ENCODE results near the gene QSOX1. TPM values are rescaled to one million over a fixed set of nuclear protein-coding genes. Genes with fewer than 3 reads are reported as not detected.

QSOX1 gene
- total and polyA plus RNA-seq, 8 donors, result 67.5 to 143 (median 112) TPM

DNA sequence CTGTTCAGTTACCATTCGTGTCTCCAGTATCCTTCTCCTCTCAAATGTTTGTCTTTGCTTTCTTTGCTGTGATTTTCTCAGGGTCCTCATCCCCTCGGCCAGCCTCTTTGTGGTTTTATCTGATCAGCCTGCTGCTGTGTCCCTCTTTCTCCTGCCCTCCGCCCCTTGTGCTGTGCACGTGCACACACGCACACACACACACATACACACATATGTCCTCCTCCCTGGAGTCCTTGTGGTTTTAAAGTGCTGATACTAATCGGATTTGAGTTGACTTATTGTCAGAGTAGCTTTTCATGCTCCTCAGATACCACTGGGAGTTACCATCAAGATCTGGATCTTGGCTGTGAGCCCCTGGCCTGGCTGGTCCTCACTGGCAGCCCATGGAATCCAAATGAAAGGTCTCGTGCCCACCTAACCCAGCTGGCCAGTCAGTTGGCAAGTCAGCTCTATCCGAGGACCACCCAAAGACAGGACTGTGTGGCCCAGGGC, 34.1 kb downstream of the QSOX1 start:
- Histone ChIP-seq H3K27ac (no peak overlapping the region), H3K36me3 (peaks cover 0 to 81% (median 25%) of the 10 kb centered on the region in 3 donors), H3K4me1 (no peaks in the 10 kb centered on the region), H3K4me3 (no peak overlapping the region), H3K27me3 (no peaks in the 10 kb centered on the region), H3K9me3 (no peaks in the 10 kb centered on the region)
- DNase-seq (no peak), FAIRE-seq (no peak), ATAC-seq (no peak)
- intact Hi-C loops (cut with DNase I), result no loop called here
- TF ChIP-seq, protein P1, sequence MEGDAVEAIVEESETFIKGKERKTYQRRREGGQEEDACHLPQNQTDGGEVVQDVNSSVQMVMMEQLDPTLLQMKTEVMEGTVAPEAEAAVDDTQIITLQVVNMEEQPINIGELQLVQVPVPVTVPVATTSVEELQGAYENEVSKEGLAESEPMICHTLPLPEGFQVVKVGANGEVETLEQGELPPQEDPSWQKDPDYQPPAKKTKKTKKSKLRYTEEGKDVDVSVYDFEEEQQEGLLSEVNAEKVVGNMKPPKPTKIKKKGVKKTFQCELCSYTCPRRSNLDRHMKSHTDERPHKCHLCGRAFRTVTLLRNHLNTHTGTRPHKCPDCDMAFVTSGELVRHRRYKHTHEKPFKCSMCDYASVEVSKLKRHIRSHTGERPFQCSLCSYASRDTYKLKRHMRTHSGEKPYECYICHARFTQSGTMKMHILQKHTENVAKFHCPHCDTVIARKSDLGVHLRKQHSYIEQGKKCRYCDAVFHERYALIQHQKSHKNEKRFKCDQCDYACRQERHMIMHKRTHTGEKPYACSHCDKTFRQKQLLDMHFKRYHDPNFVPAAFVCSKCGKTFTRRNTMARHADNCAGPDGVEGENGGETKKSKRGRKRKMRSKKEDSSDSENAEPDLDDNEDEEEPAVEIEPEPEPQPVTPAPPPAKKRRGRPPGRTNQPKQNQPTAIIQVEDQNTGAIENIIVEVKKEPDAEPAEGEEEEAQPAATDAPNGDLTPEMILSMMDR (IDR thresholded peaks at IDR 0.05), result no peak
- 87% methylated on average over 8 of the region's 8 CpGs for WGBS, 2 donors

DNA sequence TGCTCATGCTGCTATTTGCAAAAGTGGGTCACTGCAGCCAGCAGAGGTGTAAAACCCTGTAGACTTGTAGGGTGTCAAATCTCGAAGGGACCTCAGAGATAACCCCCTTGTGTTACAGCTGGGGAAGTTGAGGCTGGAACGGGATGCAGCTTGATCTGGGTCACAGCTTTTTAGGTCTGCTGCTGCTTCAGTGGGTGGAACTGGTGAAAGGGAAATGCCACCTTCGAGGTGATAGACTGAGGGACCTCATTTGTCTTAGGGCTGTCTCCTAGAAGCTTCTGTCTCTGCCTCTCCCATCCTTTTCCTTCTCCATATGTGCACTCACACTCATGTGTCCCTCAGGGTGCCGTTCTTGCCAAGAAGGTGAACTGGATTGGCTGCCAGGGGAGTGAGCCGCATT, 35.4 kb downstream of the QSOX1 start:
- no peaks in the 10 kb centered on the region for H3K9me3 ChIP-seq
- DNase-seq (no peak), ATAC-seq (no peak), FAIRE-seq (no peak)
- H3K27ac ChIP-seq, result no peak overlapping the region
- H3K27me3 ChIP-seq, result no peaks in the 10 kb centered on the region
- intact Hi-C loops (cut with DNase I), result loop anchor here in 1 of 3 donors (10.0 kb wide), 1 partner anchor 285 kb away; no protein-coding TSS in a partner anchor
- H3K4me3 ChIP-seq, result no peak overlapping the region
- TF ChIP-seq, protein P1 (IDR thresholded peaks at IDR 0.05), result no peak
- no peaks in the 10 kb centered on the region for H3K4me1 ChIP-seq
- H3K36me3 ChIP-seq, result peaks cover 0 to 80% (median 25%) of the 10 kb centered on the region in 3 donors
- WGBS, 2 donors, result 85 to 86% methylated on average over 5 of the region's 5 CpGs

DNA sequence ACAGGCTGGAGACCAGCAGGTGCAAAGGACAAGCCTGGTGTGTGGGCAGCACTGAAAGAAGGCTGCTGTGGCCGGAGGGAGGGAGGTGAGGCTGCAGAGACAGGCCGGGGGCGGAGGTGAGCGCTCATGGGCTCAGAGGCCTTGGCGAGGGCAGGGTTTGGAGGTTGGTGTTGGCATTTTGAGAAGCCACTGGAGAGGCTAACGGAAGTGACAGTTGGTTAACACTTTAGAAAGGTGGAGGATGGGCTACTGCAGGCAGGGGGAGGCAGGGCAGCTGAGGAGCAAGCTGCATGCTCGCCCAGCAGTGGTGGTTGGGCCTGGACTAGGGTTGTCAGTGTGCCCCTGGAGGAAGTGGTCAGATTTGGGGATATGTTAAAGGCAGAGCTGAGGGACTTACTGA, 37.5 kb downstream of the QSOX1 start:
- TF ChIP-seq, protein P1 (IDR thresholded peaks at IDR 0.05), result no peak
- Histone ChIP-seq H3K36me3 (peaks cover 0 to 73% (median 26%) of the 10 kb centered on the region in 3 donors), H3K4me1 (no peaks in the 10 kb centered on the region), H3K27ac (no peak overlapping the region), H3K27me3 (no peaks in the 10 kb centered on the region), H3K9me3 (no peaks in the 10 kb centered on the region), H3K4me3 (no peak overlapping the region)
- DNase-seq, result no peak
- intact Hi-C loops (cut with DNase I), result loop anchor here in 1 of 3 donors (10.0 kb wide), 1 partner anchor 283 kb away; no protein-coding TSS in a partner anchor
- WGBS, 2 donors, result 94 to 98% methylated on average over 7 of the region's 7 CpGs
- ATAC-seq, result no peak
- FAIRE-seq, result no peak

DNA sequence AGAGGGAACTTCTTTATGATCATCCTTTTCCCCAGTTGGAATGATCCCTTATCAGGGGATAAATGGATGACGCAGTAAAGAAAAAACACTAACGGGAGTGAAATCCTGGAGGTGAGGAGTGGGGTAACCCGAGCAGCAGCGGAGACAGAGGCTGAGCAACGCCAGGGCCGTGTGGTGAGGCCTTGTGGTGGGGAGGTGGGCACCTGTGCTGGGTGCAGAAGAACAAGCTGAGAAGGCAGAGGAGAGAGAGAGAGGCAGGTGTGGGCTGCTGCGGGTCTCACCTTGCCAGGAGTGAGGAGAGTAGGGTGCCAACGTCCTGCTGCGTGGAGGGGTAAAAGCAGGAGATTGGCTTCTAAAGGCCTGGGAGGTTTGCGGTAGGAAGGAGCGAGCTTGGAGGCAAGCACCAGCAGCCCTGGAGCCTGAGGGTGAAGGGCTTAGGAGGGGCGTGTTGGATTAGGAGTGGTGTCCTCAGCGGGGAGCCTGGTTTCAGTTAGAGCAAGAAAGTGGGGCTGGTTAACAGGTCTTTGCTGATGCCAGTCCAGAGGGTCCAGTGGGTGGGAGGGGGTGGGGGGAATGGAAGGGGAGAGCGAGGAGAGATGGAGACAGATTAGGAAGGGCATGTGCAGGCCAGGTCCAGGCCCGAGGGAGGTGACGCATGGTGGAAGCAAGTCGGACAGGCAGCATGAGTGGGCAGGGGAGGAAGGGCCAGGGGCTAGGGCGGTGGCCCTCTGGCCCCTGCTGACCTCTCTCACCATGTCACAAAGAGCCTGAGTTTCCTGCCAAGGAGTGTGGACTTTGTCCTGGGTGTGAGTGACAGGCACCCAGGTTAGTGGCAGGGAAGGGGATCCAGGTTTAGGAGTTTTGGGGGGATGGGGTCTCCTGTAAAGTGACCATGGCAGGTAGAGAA, 38.7 kb downstream of the QSOX1 start:
- Histone ChIP-seq H3K27ac (no peak overlapping the region), H3K27me3 (no peaks in the 10 kb centered on the region), H3K4me1 (no peaks in the 10 kb centered on the region), H3K9me3 (no peaks in the 10 kb centered on the region), H3K4me3 (no peak overlapping the region), H3K36me3 (peaks cover 0 to 73% (median 26%) of the 10 kb centered on the region in 3 donors)
- 89 to 90% methylated on average over 18 of the region's 18 CpGs for WGBS, 2 donors
- no peak for DNase-seq
- TF ChIP-seq, protein P1 (IDR thresholded peaks at IDR 0.05), result no peak
- intact Hi-C loops (cut with DNase I), result loop anchor here in 1 of 3 donors (10.0 kb wide), 1 partner anchor 281 kb away; no protein-coding TSS in a partner anchor
- ATAC-seq, result no peak
- FAIRE-seq, result no peak

Measured in pancreas (tissue), 10 donors.